Muscle layer of colon (tissue), 2 donors: ENCODE measurements around the gene PINLYP.
"Not testable (repeated sequence)": the region's sequence is repeated elsewhere in the genome, so short reads cannot be mapped to it uniquely, and the experiment has no call there.

Experiments used
- H3K27ac ChIP-seq: one replicate; pipeline ENCODE4 v1.7.0; 2013; ENCODE audit warnings: low read depth, mild to moderate bottlenecking, low read length, moderate library complexity
- H3K27me3 ChIP-seq, 2 donors: one replicate each; pipeline ENCODE4 v1.7.0; 2013; ENCODE audit warnings: low read length in 2 of 2, mild to moderate bottlenecking in 2 of 2; ENCODE audit not compliant: insufficient read depth in 2 of 2, control insufficient read depth in 1 of 2
- H3K36me3 ChIP-seq: one replicate; pipeline ENCODE4 v1.7.0; 2013; ENCODE audit warnings: mild to moderate bottlenecking, low read length; ENCODE audit not compliant: insufficient read depth
- H3K4me1 ChIP-seq: one replicate; pipeline ENCODE4 v1.7.0; 2013; ENCODE audit warnings: mild to moderate bottlenecking, low read length; ENCODE audit not compliant: insufficient read depth
- H3K4me3 ChIP-seq, 2 donors: one replicate each; pipeline ENCODE4 v1.7.0; 2013; ENCODE audit warnings: low read length in 2 of 2, low read depth in 1 of 2, mild to moderate bottlenecking in 1 of 2, moderate library complexity in 1 of 2
- H3K9ac ChIP-seq: one replicate; pipeline ENCODE4 v1.7.0; 2013; ENCODE audit warnings: low read length
- H3K9me3 ChIP-seq: one replicate; pipeline ENCODE4 v1.7.0; 2013; ENCODE audit warnings: mild to moderate bottlenecking, low read length
- donor health status: abdominal sarcoma.
- donor health status: Adenocarcinoma of cecum.

PINLYP gene

DNA sequence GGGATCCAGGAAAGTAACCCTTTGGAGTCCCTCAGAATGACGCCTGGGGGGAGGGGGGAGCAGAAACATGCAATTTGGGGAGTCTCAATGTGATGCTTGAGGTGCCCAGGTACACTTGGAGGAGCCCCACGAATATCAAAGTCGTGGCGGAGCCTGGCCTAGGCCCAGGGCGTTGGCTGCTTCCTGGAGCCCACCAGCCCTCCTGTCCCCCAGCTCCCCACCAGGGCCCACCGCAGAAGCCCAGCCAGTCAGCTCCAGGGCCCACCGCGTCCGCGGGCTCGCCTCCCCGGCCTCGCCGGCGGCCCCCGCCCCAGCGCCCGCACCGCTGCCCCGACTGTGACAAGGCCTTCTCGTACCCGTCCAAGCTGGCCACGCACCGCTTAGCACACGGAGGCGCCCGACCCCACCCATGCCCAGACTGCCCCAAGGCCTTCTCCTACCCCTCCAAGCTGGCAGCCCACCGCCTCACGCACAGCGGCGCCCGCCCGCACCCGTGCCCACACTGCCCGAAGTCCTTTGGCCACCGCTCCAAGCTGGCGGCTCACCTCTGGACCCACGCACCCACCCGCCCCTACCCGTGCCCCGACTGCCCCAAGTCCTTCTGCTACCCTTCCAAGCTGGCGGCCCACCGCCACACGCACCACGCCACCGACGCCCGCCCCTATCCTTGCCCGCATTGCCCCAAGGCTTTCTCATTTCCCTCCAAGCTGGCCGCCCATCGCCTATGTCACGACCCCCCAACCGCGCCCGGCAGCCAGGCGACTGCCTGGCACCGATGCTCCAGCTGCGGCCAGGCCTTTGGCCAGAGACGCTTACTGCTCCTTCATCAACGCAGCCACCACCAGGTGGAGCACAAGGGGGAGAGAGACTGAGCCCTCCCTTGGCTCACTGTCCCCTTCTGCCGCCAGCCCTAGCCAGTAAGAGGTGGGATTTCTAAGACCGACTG, 40.5 kb upstream of the PINLYP start:
- peak overlapping the region; percentile 4 for H3K9ac ChIP-seq
- H3K4me1 ChIP-seq, result peaks cover 21% of the 10 kb centered on the region
- H3K4me3 ChIP-seq, result peak overlapping the region; percentile 41 to 96
- peak overlapping the region; percentile 96 for H3K27ac ChIP-seq
- H3K9me3 ChIP-seq, result no peaks in the 10 kb centered on the region
- peaks cover 3% of the 10 kb centered on the region for H3K36me3 ChIP-seq
- H3K27me3 ChIP-seq, result no peaks in the 10 kb centered on the region

DNA sequence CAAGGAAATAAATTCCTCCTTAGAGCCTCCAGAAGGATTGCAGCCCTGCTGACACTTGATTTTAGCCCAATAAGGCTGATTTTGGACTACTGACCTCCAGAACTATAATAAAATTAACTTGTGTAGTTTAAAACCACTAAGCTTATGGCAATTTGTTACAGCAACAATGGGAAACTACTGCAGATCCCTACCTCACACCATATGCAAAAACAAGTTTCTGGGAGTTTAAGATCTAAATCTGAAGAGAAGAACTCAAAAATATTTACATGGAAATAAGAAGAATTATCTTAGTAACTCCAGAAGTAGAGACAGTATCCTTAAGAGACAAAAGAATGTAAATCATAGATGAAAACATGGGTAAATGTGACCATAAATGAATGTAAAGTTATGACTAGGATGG, 36.7 kb upstream of the PINLYP start:
- Histone ChIP-seq H3K27ac (no peak overlapping the region), H3K4me1 (peaks cover 13% of the 10 kb centered on the region), H3K9me3 (no peaks in the 10 kb centered on the region), H3K27me3 (no peaks in the 10 kb centered on the region), H3K9ac (no peak overlapping the region), H3K4me3 (no peak overlapping the region), H3K36me3 (peaks cover 28% of the 10 kb centered on the region)

DNA sequence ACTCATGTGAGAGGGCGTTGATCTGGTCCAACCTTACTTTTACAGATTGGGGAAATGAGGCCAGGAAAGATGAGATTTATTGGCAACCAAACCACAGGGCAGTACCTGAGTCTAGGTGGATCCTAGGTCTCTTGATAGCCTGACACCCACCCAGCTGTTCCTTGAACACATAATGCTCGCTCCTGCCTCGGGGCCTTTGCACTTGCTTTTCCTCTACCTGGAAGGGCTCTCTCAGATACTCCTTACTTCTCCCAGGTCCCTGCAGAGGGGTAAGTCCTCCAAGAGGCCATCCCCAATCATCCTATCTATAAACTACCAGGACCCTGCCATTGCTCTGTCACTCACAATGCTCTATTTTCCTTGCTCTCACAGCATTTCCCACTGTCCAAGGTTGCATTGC, 35.2 kb upstream of the PINLYP start:
- no peak overlapping the region for H3K27ac ChIP-seq
- H3K4me1 ChIP-seq, result peaks cover 5% of the 10 kb centered on the region
- H3K9ac ChIP-seq, result no peak overlapping the region
- no peaks in the 10 kb centered on the region for H3K27me3 ChIP-seq
- H3K9me3 ChIP-seq, result no peaks in the 10 kb centered on the region
- peaks cover 34% of the 10 kb centered on the region for H3K36me3 ChIP-seq
- no peak overlapping the region for H3K4me3 ChIP-seq

DNA sequence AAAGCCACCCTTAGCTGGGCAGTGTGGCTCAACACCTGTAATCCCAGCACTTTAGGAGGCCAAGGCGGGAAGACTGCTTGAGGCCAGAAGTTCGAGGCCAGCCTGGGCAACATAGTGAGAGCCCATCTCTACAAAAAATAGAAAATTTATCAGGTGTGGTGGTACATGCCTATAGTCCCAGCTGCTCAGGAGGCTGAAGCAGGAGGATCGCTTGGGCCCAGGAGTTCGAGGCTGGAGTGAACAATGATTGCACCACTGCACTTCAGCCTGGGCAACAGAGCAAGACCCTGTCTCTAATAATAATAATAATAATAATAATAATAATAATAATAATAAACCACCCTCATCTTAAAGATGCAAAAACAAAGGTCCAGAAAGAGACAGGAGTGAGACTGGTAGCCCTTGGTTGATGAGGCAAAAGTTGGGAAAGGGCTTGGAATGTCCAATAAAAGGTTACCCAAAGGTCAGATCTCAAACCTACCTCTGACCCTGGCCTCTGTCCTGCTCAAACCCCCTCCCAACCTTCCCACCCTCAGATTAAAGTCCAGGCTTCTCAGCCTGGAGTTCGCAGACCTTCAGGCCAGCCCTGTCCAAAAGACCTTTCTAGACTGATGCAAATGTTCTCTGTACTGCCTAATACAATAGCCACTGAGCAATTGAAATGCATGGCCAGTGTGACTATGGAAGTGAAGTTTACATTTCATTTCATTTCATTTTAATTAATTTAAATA, 33.5 kb upstream of the PINLYP start:
- Histone ChIP-seq H3K27me3 (no peaks in the 10 kb centered on the region), H3K27ac (no peak overlapping the region), H3K36me3 (peaks cover 40% of the 10 kb centered on the region)

DNA sequence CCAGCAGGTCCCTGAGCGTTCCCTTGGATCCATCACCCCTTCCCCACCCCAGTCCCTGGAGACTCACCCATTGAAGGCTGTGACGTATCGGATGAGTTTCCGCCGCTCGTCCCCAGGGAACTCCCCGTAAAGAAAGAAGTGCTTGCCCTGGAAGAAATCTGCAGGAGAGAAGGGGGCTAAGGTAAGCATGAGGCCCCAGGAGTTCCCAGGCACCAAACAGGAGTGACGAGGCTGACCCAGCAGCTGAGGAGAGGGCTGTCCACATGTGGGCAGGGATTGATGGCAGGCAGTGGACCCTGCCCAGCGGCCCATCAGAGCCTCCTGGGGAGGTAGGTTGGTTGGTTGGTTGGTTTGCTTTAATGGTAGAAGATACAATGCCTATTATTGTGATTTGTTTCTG, 31.5 kb upstream of the PINLYP start:
- Histone ChIP-seq H3K27ac (no peak overlapping the region), H3K27me3 (no peaks in the 10 kb centered on the region), H3K36me3 (peaks cover 42% of the 10 kb centered on the region), H3K9me3 (no peaks in the 10 kb centered on the region), H3K4me1 (no peaks in the 10 kb centered on the region), H3K9ac (no peak overlapping the region), H3K4me3 (no peak overlapping the region)

More for the DNA sequence above, 33.5 kb upstream of the PINLYP start:
- no peaks in the 10 kb centered on the region for H3K4me1 ChIP-seq
- H3K9ac ChIP-seq, result no peak overlapping the region
- no peaks in the 10 kb centered on the region for H3K9me3 ChIP-seq
- H3K4me3 ChIP-seq, result no peak overlapping the region

DNA sequence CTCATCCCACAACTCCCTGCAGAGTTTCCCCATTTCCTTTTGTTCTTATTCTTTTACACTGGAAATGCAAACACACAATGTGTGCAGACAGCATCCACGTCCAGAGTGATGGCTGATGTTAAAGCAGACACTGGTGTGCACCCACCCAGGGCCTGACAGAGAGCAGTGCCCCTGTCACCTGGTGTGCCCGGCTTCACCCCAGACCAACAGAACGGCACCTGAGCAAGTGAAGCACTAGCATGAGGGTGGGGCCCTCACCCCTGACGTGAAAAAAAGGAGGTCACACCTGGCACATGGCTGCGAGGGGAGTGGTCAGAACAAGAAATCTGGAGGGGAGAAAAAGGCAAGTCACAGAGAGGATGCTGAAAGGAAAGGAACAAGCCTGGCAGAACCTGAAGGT, 30.3 kb upstream of the PINLYP start:
- H3K9ac ChIP-seq, result no peak overlapping the region
- H3K27me3 ChIP-seq, result no peaks in the 10 kb centered on the region
- H3K4me1 ChIP-seq, result no peaks in the 10 kb centered on the region
- no peaks in the 10 kb centered on the region for H3K9me3 ChIP-seq
- H3K4me3 ChIP-seq, result no peak overlapping the region
- H3K36me3 ChIP-seq, result peaks cover 47% of the 10 kb centered on the region
- H3K27ac ChIP-seq, result no peak overlapping the region

DNA sequence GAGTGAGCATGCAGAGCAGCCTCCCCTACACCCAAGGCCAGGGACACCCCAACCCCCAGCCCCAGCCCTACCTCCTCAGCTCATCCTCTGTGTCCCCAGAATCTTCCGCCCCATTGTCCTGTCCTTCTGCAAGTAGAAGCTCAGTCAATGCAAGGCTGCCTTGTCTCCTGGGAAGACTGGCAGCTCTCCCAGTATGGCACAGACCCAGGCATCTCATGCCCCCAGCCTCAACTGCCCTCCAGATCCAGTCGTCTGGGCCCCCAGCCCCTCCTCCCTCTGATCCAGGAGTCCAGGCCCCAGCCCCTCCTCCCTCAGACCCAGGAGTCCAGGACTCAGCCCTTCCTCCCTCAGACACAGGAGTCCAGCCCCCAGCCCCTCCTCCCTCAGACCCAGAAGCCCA, 29.6 kb upstream of the PINLYP start:
- H3K27ac ChIP-seq, result no peak overlapping the region
- H3K4me1 ChIP-seq, result no peaks in the 10 kb centered on the region
- peaks cover 48% of the 10 kb centered on the region for H3K36me3 ChIP-seq
- H3K4me3 ChIP-seq, result no peak overlapping the region
- no peaks in the 10 kb centered on the region for H3K27me3 ChIP-seq
- no peaks in the 10 kb centered on the region for H3K9me3 ChIP-seq
- no peak overlapping the region for H3K9ac ChIP-seq

DNA sequence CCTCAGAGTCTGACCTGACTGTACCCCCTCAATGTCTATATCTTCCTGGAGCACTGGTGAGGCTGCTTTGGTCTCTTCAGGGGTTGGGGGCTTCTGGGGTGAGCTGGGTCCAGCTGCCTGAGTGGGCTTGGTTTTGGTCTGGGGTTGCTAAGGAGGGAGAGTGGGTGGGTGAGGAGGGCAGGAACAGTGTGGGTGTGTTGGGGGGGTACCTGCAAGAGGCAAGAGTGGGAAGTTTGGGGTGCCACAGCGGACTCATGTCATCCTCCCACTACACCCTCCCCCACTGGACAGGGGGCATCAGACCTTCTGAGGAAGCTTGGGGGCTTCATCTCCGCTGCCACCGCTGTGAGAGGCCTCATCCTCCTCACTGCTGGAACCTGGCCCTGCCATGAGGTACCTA, 29.0 kb upstream of the PINLYP start:
- H3K4me3 ChIP-seq, result no peak overlapping the region
- no peaks in the 10 kb centered on the region for H3K4me1 ChIP-seq
- no peaks in the 10 kb centered on the region for H3K9me3 ChIP-seq
- peaks cover 52% of the 10 kb centered on the region for H3K36me3 ChIP-seq
- H3K9ac ChIP-seq, result no peak overlapping the region
- no peaks in the 10 kb centered on the region for H3K27me3 ChIP-seq
- H3K27ac ChIP-seq, result no peak overlapping the region

DNA sequence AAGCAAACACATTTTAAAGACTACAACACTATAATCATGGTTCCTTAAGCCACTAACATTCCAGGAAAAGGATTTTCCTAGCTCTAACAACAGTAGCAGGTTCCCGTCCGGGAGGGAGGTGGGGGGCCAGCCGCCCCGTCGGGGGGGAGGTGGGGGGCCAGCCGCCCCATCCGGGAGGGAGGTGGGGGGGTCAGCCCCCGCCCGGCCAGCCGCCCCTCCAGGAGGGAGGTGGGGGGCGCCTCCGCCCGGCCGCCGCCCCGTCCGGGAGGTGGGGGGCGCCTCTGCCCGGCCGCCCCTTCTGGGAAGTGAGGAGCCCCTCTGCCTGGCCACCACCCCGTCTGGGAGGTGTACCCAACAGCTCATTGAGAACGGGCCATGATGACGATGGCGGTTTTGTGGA, 27.7 kb upstream of the PINLYP start:
- peaks cover 56% of the 10 kb centered on the region for H3K36me3 ChIP-seq
- not testable (repeated sequence) for H3K9ac ChIP-seq, H3K4me3 ChIP-seq

DNA sequence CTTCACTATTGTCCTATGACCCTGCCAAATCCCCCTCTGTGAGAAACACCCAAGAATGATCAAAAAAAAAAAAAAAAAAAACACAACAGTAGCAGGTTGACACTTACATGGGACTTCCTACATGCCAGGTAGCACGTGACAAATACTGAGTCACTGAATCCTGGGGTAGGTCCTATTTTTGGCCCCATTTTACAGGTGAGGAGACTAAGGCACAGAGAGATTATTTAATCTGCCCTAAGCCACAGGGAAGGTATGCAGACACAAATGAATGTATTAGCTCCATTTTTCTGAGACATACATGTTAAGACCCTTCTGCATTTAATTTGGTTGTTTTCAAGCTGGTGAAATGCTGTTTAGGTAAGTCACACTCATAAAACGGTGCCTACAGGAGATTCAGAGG, 26.9 kb upstream of the PINLYP start:
- no peaks in the 10 kb centered on the region for H3K9me3 ChIP-seq
- H3K36me3 ChIP-seq, result peaks cover 55% of the 10 kb centered on the region

More for the DNA sequence above, 27.7 kb upstream of the PINLYP start:
- not testable (repeated sequence) for H3K27me3 ChIP-seq, H3K4me1 ChIP-seq, H3K9me3 ChIP-seq, H3K27ac ChIP-seq

DNA sequence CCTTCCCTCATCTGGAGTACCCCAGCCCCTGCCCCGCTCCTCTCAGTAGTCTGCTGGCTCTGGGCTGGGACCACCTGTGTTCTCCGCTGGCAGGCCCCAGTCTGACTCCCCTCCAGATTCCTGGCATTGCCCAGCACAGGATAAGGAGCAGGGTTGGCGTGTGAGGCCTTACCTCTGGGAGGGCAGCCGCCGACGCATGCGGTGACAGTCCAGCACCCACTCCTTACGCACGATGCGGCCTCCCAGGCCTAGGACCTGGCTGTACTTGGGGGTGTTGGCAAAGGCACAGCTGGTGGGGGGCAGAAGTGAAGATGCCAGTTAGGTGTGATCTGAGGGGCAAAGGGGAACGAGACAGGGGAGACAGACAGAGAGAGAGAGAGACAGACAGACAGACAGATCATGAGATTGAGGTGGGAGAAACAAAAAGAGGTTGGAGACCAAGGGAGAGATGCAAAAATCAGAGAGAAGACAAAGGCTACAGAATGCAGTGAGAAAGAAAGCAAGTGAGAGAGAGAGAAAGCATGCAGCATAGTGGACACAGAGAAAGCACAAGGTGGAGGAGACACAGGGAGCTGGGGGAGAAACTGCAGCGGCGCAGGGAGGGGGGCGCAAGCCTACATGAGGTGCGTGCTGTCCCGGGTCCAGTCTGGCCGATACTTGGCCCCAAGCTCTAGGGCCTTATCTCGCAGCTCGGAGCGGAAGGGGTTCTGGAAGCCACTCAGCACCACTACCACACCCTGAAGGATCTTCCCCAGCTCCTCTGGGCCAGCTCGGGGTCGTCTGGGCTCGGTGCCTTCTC, 24.0 kb upstream of the PINLYP start:
- H3K4me3 ChIP-seq, result no peak overlapping the region
- H3K9ac ChIP-seq, result no peak overlapping the region
- H3K27me3 ChIP-seq, result no peaks in the 10 kb centered on the region
- H3K4me1 ChIP-seq, result no peaks in the 10 kb centered on the region
- H3K27ac ChIP-seq, result no peak overlapping the region
- no peaks in the 10 kb centered on the region for H3K9me3 ChIP-seq
- peaks cover 53% of the 10 kb centered on the region for H3K36me3 ChIP-seq

More for the DNA sequence above, 26.9 kb upstream of the PINLYP start:
- Histone ChIP-seq H3K9ac (no peak overlapping the region), H3K4me1 (no peaks in the 10 kb centered on the region), H3K27ac (no peak overlapping the region), H3K4me3 (no peak overlapping the region), H3K27me3 (no peaks in the 10 kb centered on the region)
